Kidney epithelial cell (primary cell): ENCODE measurements around the gene COPG2. TPM values are rescaled to one million over a fixed set of nuclear protein-coding genes. Genes with fewer than 3 reads are reported as not detected.

Experiments
- DNase-seq: peaks from one replicate; pipeline ENCODE4 v3.0.0-alpha.2; 2010; ENCODE audit warnings: low read depth
- H3K27me3 ChIP-seq: 2 replicates; pipeline ENCODE4 v1.6.0; 2011; ENCODE audit warnings: low read length; ENCODE audit not compliant: control insufficient read depth, insufficient read depth
- H3K36me3 ChIP-seq: 2 replicates; pipeline ENCODE4 v1.5.1; 2011; ENCODE audit warnings: low read length; ENCODE audit not compliant: control insufficient read depth, insufficient read depth
- H3K4me3 ChIP-seq: 2 replicates; pipeline ENCODE4 v1.5.1; 2011; ENCODE audit warnings: low read depth, mild to moderate bottlenecking, control low read depth, low read length
- CTCF ChIP-seq: IDR thresholded peaks from 2 replicates; pipeline ENCODE4 v1.5.1; 2011; ENCODE audit warnings: mild to moderate bottlenecking, moderate library complexity, low read length, control low read depth, inconsistent platforms; ENCODE audit not compliant: insufficient read depth, poor library complexity, severe bottlenecking
- total RNA-seq: library from RNA; depleted of rRNA; stranded (reverse); fragments of >200 nt; gene quantifications from 2 replicates; pipeline ENCODE4 v1.2.3, GENCODE V29; 2015

Gene COPG2
- total RNA-seq, 1 donor from 2014 or later = 37.9 TPM

DNA sequence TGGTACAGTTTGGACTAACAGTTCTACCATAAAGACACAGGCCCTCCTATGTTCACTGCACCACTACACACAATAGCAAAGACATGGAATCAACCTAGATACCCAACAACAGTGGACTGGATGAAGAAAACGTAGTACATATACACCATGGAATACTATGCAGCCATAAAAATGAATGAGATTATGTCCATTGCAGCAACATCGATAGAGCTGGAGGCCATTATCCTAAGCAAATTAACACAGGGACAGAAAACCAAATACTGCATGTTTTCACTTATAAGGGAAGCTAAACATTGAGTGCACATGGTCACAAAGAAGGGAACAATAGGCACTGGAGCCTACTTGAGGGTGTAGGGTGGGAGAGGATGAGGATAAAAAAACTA, 101.7 kb downstream of the COPG2 start:
- DNase-seq = no peak
- no peaks in the 10 kb centered on the region for H3K36me3 ChIP-seq
- no peaks in the 10 kb centered on the region for H3K27me3 ChIP-seq
- H3K4me3 ChIP-seq = no peak overlapping the region
- TF ChIP-seq CTCF = no peak

DNA sequence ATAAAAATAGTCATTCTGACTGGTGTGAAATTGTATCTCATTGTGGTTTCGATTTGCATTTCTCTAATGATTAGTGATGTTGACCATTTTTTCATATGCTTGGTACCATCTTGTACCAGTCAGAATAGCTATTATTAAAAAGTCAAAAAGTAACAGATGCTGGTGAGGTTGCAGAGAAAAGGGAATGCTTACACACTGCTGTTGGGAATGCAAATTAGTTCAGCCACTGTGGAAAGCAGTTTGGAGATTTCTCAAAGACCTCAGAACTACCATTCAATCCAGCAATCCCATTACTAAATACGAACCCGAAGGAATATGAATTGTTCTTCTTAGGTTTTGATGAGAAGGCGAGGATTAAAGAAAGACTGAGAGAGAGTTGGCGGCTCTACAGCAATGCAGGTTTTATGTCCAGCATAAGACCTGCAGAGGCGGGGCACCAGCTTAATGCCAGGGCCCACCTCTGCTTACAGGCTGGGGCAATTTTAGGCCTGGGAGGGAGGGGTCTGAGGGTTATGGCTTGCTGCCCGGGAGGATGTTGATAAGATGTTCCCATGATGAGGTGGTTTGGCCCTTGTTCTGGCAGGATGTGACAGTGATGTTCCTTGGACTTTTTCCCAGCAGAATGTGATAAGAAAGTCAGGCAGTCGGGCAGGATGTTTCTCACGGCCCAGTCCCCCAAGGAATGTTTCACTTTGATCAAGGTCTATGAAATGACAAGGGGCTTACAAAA, 102.2 kb downstream of the COPG2 start:
- Histone ChIP-seq H3K4me3 (no peak overlapping the region), H3K36me3 (no peaks in the 10 kb centered on the region), H3K27me3 (no peaks in the 10 kb centered on the region)
- no peak for TF ChIP-seq CTCF
- DNase-seq = no peak

DNA sequence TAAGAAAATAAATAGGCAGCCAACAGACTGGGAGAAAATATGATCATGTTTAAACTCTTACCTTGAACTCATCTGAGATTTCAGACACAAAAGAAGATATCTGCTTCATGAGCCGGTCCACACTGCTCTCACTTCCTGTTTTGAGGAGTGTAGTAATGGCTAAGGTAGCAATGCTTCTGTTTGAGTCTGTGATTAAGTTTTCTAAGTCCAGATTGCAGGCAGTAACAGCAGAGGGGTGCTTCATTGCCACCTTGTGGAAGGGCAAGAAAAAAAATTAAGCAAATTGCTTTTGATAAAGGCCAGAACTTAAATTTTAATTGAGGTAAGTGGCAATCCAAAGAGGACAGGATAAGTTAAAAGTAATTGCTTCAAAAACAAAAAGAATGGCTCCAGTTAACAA, 107.6 kb downstream of the COPG2 start:
- Histone ChIP-seq H3K4me3 (no peak overlapping the region), H3K27me3 (no peaks in the 10 kb centered on the region), H3K36me3 (no peaks in the 10 kb centered on the region)
- peak; percentile 7 for DNase-seq
- peak; percentile 26 for TF ChIP-seq CTCF

- H3K27me3 ChIP-seq = no peaks in the 10 kb centered on the region
- no peak for DNase-seq
- no peaks in the 10 kb centered on the region for H3K36me3 ChIP-seq
- no peak for TF ChIP-seq CTCF
- no peak overlapping the region for H3K4me3 ChIP-seq
Measured at GRCh38 chr7:130559184-130559583, 109.4 kb downstream of the COPG2 start.

GRCh38 chr7:130554481-130554880, 114.1 kb downstream of the COPG2 start:
- Histone ChIP-seq H3K27me3 (no peaks in the 10 kb centered on the region), H3K36me3 (no peaks in the 10 kb centered on the region), H3K4me3 (no peak overlapping the region)
- DNase-seq = no peak
- no peak for TF ChIP-seq CTCF
